Type B pancreatic cell (in vitro differentiated cells): ENCODE data around the gene TGM2. TPM values are rescaled to one million over a fixed set of nuclear protein-coding genes. Genes with fewer than 3 reads are reported as not detected.

ENCODE experiments used
- DNase-seq: peaks from one replicate; pipeline ENCODE4 v3.0.0; 2021; ENCODE audit warnings: mixed read lengths; ENCODE audit not compliant: unreplicated experiment; ENCODE audit errors: extremely low spot score
- H3K27ac Mint-ChIP-seq: 2 replicates; pipeline ENCODE4 v1.8.0; 2021; ENCODE audit warnings: mild to moderate bottlenecking, mixed read lengths
- H3K27me3 Mint-ChIP-seq: 2 replicates; pipeline ENCODE4 v1.8.0; 2021; ENCODE audit warnings: mixed read lengths
- H3K36me3 Mint-ChIP-seq: 2 replicates; pipeline ENCODE4 v1.8.0; 2021; ENCODE audit warnings: mixed read lengths
- H3K4me1 Mint-ChIP-seq: one replicate; pipeline ENCODE4 v1.8.0; 2021; ENCODE audit warnings: mixed read lengths; ENCODE audit not compliant: unreplicated experiment
- H3K4me3 Mint-ChIP-seq: 2 replicates; pipeline ENCODE4 v1.8.0; 2021; ENCODE audit warnings: mild to moderate bottlenecking, mixed read lengths
- H3K9me3 Mint-ChIP-seq: 2 replicates; pipeline ENCODE4 v1.8.0; 2021; ENCODE audit warnings: mixed read lengths
- CTCF ChIP-seq: fragments of 200-600 bp; sonication (generic); conservative IDR thresholded peaks from 2 replicates; pipeline ENCODE4 v1.5.0; 2021; ENCODE audit warnings: antibody characterized with exemption, mild to moderate bottlenecking
- total RNA-seq: library from RNA; stranded (reverse); gene quantifications from 2 replicates; pipeline ENCODE4 v1.2.1, GENCODE V29; 2021; ENCODE audit warnings: low replicate concordance

TGM2 gene
- total RNA-seq, 1 donor from 2014 or later, result 31.7 TPM

GRCh38 chr20:38161412-38161774, 3.7 kb downstream of the TGM2 start:
- no peaks in the 10 kb centered on the region for H3K36me3 Mint-ChIP-seq
- peaks cover 11% of the 10 kb centered on the region for H3K27me3 Mint-ChIP-seq
- DNase-seq, result no peak
- peaks cover 30% of the 10 kb centered on the region for H3K4me1 Mint-ChIP-seq
- H3K9me3 Mint-ChIP-seq, result no peaks in the 10 kb centered on the region
- TF ChIP-seq CTCF, result no peak
- no peak overlapping the region for H3K27ac Mint-ChIP-seq
- H3K4me3 Mint-ChIP-seq, result no peak overlapping the region

- no peaks in the 10 kb centered on the region for H3K9me3 Mint-ChIP-seq
- H3K4me1 Mint-ChIP-seq, result peaks cover 23% of the 10 kb centered on the region
- no peaks in the 10 kb centered on the region for H3K27me3 Mint-ChIP-seq
- H3K4me3 Mint-ChIP-seq, result no peak overlapping the region
- H3K27ac Mint-ChIP-seq, result no peak overlapping the region
- H3K36me3 Mint-ChIP-seq, result no peaks in the 10 kb centered on the region
- no peak for TF ChIP-seq CTCF
- no peak for DNase-seq
Observed at GRCh38 chr20:38159957-38160756, 4.9 kb downstream of the TGM2 start.

- peaks cover 23% of the 10 kb centered on the region for H3K4me1 Mint-ChIP-seq
- H3K36me3 Mint-ChIP-seq, result no peaks in the 10 kb centered on the region
- H3K27me3 Mint-ChIP-seq, result no peaks in the 10 kb centered on the region
- H3K9me3 Mint-ChIP-seq, result no peaks in the 10 kb centered on the region
- DNase-seq, result no peak
- no peak for TF ChIP-seq CTCF
- H3K4me3 Mint-ChIP-seq, result no peak overlapping the region
- H3K27ac Mint-ChIP-seq, result no peak overlapping the region
Observed at GRCh38 chr20:38159566-38159956, 5.5 kb downstream of the TGM2 start.

GRCh38 chr20:38158701-38159351, 6.2 kb downstream of the TGM2 start:
- Mint-ChIP-seq H3K27ac (peak overlapping the region; percentile 64), H3K4me3 (no peak overlapping the region), H3K36me3 (no peaks in the 10 kb centered on the region), H3K4me1 (peaks cover 30% of the 10 kb centered on the region), H3K27me3 (no peaks in the 10 kb centered on the region), H3K9me3 (no peaks in the 10 kb centered on the region)
- DNase-seq, result no peak
- TF ChIP-seq CTCF, result no peak

- Mint-ChIP-seq H3K9me3 (no peaks in the 10 kb centered on the region), H3K36me3 (no peaks in the 10 kb centered on the region), H3K27ac (no peak overlapping the region), H3K27me3 (no peaks in the 10 kb centered on the region), H3K4me3 (no peak overlapping the region), H3K4me1 (peaks cover 31% of the 10 kb centered on the region)
- no peak for DNase-seq
- no peak for TF ChIP-seq CTCF
Observed at GRCh38 chr20:38157635-38158495, 7.2 kb downstream of the TGM2 start.
